ENCODE measurements around the gene MROH7.

MROH7 gene

GRCh38 chr1:54597455-54598030 is 44.0 kb upstream of the MROH7 start:
- no peaks in the 10 kb centered on the region for H3K9me3 Mint-ChIP-seq
- peaks cover 11% of the 10 kb centered on the region for H3K27me3 Mint-ChIP-seq (ENCODE audit: low read depth, poor library complexity)
- TF ChIP-seq CTCF (IDR thresholded peaks at IDR 0.05): no peak
- peaks cover 41% of the 10 kb centered on the region for H3K4me1 Mint-ChIP-seq
- H3K4me3 Mint-ChIP-seq: no peak overlapping the region
- no peak for DNase-seq
- no peaks in the 10 kb centered on the region for H3K36me3 Mint-ChIP-seq (ENCODE audit: low read depth)
- no peak overlapping the region for H3K27ac Mint-ChIP-seq

- TF ChIP-seq CTCF (IDR thresholded peaks at IDR 0.05): no peak
Measured at GRCh38 chr1:54599211-54599823, 42.3 kb upstream of the MROH7 start.

GRCh38 chr1:54600947-54601721 is 40.5 kb upstream of the MROH7 start:
- peaks cover 10% of the 10 kb centered on the region for H3K27me3 Mint-ChIP-seq (ENCODE audit: low read depth, poor library complexity)
- H3K27ac Mint-ChIP-seq: peak overlapping the region; percentile 85
- peak overlapping the region; percentile 58 for H3K4me3 Mint-ChIP-seq
- peaks cover 54% of the 10 kb centered on the region for H3K4me1 Mint-ChIP-seq
- no peaks in the 10 kb centered on the region for H3K9me3 Mint-ChIP-seq
- peak; percentile 38 for DNase-seq
- TF ChIP-seq CTCF (IDR thresholded peaks at IDR 0.05): no peak
- H3K36me3 Mint-ChIP-seq (ENCODE audit: low read depth): no peaks in the 10 kb centered on the region

More at GRCh38 chr1:54599211-54599823, 42.3 kb upstream of the MROH7 start:
- Mint-ChIP-seq H3K4me3 (no peak overlapping the region), H3K4me1 (peaks cover 44% of the 10 kb centered on the region), H3K27ac (peak overlapping the region; percentile 52), H3K27me3 (ENCODE audit: low read depth, poor library complexity) (peaks cover 11% of the 10 kb centered on the region), H3K9me3 (no peaks in the 10 kb centered on the region), H3K36me3 (ENCODE audit: low read depth) (no peaks in the 10 kb centered on the region)
- no peak for DNase-seq

GRCh38 chr1:54601730-54602129 is 39.9 kb upstream of the MROH7 start:
- no peak for DNase-seq
- peaks cover 56% of the 10 kb centered on the region for H3K4me1 Mint-ChIP-seq
- H3K9me3 Mint-ChIP-seq: no peaks in the 10 kb centered on the region
- peak overlapping the region; percentile 74 for H3K27ac Mint-ChIP-seq
- no peak overlapping the region for H3K4me3 Mint-ChIP-seq
- no peak for TF ChIP-seq CTCF (IDR thresholded peaks at IDR 0.05)
- peaks cover 8% of the 10 kb centered on the region for H3K27me3 Mint-ChIP-seq (ENCODE audit: low read depth, poor library complexity)
- H3K36me3 Mint-ChIP-seq (ENCODE audit: low read depth): no peaks in the 10 kb centered on the region

GRCh38 chr1:54602554-54602953 is 39.0 kb upstream of the MROH7 start:
- peak; percentile 30 for DNase-seq
- peaks cover 8% of the 10 kb centered on the region for H3K27me3 Mint-ChIP-seq (ENCODE audit: low read depth, poor library complexity)
- H3K4me3 Mint-ChIP-seq: no peak overlapping the region
- no peaks in the 10 kb centered on the region for H3K36me3 Mint-ChIP-seq (ENCODE audit: low read depth)
- peak overlapping the region; percentile 34 for H3K27ac Mint-ChIP-seq
- no peak for TF ChIP-seq CTCF (IDR thresholded peaks at IDR 0.05)
- H3K4me1 Mint-ChIP-seq: peaks cover 61% of the 10 kb centered on the region
- no peaks in the 10 kb centered on the region for H3K9me3 Mint-ChIP-seq

Data from nephron progenitor cell (in vitro differentiated cells).